OCI-LY7 (cell line): ENCODE data around the gene AR.

Experiments
- CTCF ChIP-seq: fragments of 200-600 bp; sonication (generic); conservative IDR thresholded peaks from 2 replicates; pipeline ENCODE4 v1.5.1; 2014; ENCODE audit warnings: mild to moderate bottlenecking, antibody characterized with exemption, low read length, moderate library complexity, mixed read lengths
- EZH2phosphoT487 ChIP-seq: fragments of 200-600 bp; sonication (generic); IDR thresholded peaks from 2 replicates; pipeline ENCODE4 v1.6.1; 2018; ENCODE audit warnings: low read depth, borderline replicate concordance, mild to moderate bottlenecking, mixed run types, antibody characterized with exemption, low read length, moderate library complexity, mixed read lengths

GRCh38 chrX:67545893-67546495 is 2.2 kb downstream of the AR start:
- TF ChIP-seq CTCF (no peak), EZH2phosphoT487 (no peak)
